Cardiac septum (tissue), 1 donor: ENCODE results near the gene ROR2. TPM values are rescaled to one million over a fixed set of nuclear protein-coding genes. Genes with fewer than 3 reads are reported as not detected.
"Not testable (repeated sequence)": the region's sequence is repeated elsewhere in the genome, so short reads cannot be mapped to it uniquely, and the experiment has no call there.

Source experiments
- DNase-seq: peaks from one replicate; pipeline ENCODE4 v3.0.0-alpha.2; 2020; ENCODE audit warnings: low spot score
- intact Hi-C: fragments of 100-400 bp; cut with DNase I; formaldehyde crosslinking; loops from one replicate; pipeline ENCODE4 v1.14.0; 2022
- long read RNA-seq: library from polyadenylated mRNA; unstranded; transcript quantifications from one replicate; pipeline ENCODE4 v2.0.0, GENCODE V29; 2021
- total RNA-seq: library from RNA; stranded (reverse); fragmentation: NEBNext Ultra II Directional; extraction: Animal tissue kit (Norgen Biotek cat#: 25700); gene quantifications from one replicate; pipeline ENCODE4 v1.2.1, GENCODE V29; 2021
- donor health status: DM: no; HTN: no; CAD: no.

ROR2 gene
- total RNA-seq: 0.65 TPM
- long read RNA-seq, partial matches to known transcripts: 1 of 2 reads
- long read RNA-seq, other reads (novel, unspliced or antisense): 1 of 2 reads

GRCh38 chr9:91949946-91950664 lies at the start of gene ROR2:
ROR2 (minus strand) TSS chr9:91950228.
- peak; percentile 73 for DNase-seq
- intact Hi-C loops: loop anchor here (5.0 kb wide), 1 partner anchor 173 kb away; no protein-coding TSS in a partner anchor

GRCh38 chr9:91995000-91995655 lies 45.1 kb upstream of the ROR2 start:
- intact Hi-C loops: no loop called here
- no peak for DNase-seq

GRCh38 chr9:91994422-91994821 lies 44.4 kb upstream of the ROR2 start:
- no peak for DNase-seq
- intact Hi-C loops: no loop called here

- intact Hi-C loops: no loop called here
- no peak for DNase-seq
Observed at GRCh38 chr9:91992461-91993041, 42.5 kb upstream of the ROR2 start.

GRCh38 chr9:91991721-91992341 lies 41.8 kb upstream of the ROR2 start:
- intact Hi-C loops: no loop called here

GRCh38 chr9:91986248-91986647 lies 36.2 kb upstream of the ROR2 start:
- DNase-seq: no peak
- intact Hi-C loops: no loop called here

More at GRCh38 chr9:91991721-91992341, 41.8 kb upstream of the ROR2 start:
- DNase-seq: no peak

- DNase-seq: no peak
- intact Hi-C loops: no loop called here
Observed at GRCh38 chr9:91985692-91986091, 35.7 kb upstream of the ROR2 start.

GRCh38 chr9:91978740-91979414 lies 28.8 kb upstream of the ROR2 start:
- intact Hi-C loops: no loop called here
- DNase-seq: no peak

GRCh38 chr9:91975254-91975653 lies 25.2 kb upstream of the ROR2 start:
- DNase-seq, intact Hi-C loops: not testable (repeated sequence)

- intact Hi-C loops: no loop called here
- DNase-seq: no peak
Observed at GRCh38 chr9:91972711-91973110, 22.7 kb upstream of the ROR2 start.

GRCh38 chr9:91972076-91972626 lies 22.1 kb upstream of the ROR2 start:
- DNase-seq: no peak
- intact Hi-C loops: no loop called here

GRCh38 chr9:91967259-91967658 lies 17.2 kb upstream of the ROR2 start:
- no peak for DNase-seq
- intact Hi-C loops: no loop called here

- intact Hi-C loops: no loop called here
- no peak for DNase-seq
Observed at GRCh38 chr9:91966503-91966902, 16.5 kb upstream of the ROR2 start.

- no peak for DNase-seq
- intact Hi-C loops: no loop called here
Observed at GRCh38 chr9:91963711-91964240, 13.7 kb upstream of the ROR2 start.

- intact Hi-C loops: no loop called here
- no peak for DNase-seq
Observed at GRCh38 chr9:91960367-91960766, 10.3 kb upstream of the ROR2 start.

GRCh38 chr9:91958174-91958573 lies 8.1 kb upstream of the ROR2 start:
- DNase-seq: no peak
- intact Hi-C loops: no loop called here

- peak; percentile 72 for DNase-seq
- intact Hi-C loops: loop anchor here (5.0 kb wide), 1 partner anchor 178 kb away; no protein-coding TSS in a partner anchor
Observed at GRCh38 chr9:91954841-91955471, 4.9 kb upstream of the ROR2 start.

- DNase-seq: peak; percentile 44
- intact Hi-C loops: loop anchor here (5.0 kb wide), 1 partner anchor 176 kb away; no protein-coding TSS in a partner anchor
Observed at GRCh38 chr9:91953718-91954117, 3.7 kb upstream of the ROR2 start.
